ENCODE results near the gene RCN1. TPM values are rescaled to one million over a fixed set of nuclear protein-coding genes. Genes with fewer than 3 reads are reported as not detected.
A peak's percentile ranks its signal among the peaks of the same experiment; 100 is the strongest.
"Not testable (repeated sequence)": the region's sequence is repeated elsewhere in the genome, so short reads cannot be mapped to it uniquely, and the experiment has no call there.

The RCN1 gene
- 58.6 and 69.5 TPM in 2 replicates for polyA plus RNA-seq (2014; cell fraction: cytosol; rRNA removed)
- 31.5 and 44.8 TPM in 2 replicates for polyA plus RNA-seq (2014; cell fraction: nucleus; rRNA removed)

DNA sequence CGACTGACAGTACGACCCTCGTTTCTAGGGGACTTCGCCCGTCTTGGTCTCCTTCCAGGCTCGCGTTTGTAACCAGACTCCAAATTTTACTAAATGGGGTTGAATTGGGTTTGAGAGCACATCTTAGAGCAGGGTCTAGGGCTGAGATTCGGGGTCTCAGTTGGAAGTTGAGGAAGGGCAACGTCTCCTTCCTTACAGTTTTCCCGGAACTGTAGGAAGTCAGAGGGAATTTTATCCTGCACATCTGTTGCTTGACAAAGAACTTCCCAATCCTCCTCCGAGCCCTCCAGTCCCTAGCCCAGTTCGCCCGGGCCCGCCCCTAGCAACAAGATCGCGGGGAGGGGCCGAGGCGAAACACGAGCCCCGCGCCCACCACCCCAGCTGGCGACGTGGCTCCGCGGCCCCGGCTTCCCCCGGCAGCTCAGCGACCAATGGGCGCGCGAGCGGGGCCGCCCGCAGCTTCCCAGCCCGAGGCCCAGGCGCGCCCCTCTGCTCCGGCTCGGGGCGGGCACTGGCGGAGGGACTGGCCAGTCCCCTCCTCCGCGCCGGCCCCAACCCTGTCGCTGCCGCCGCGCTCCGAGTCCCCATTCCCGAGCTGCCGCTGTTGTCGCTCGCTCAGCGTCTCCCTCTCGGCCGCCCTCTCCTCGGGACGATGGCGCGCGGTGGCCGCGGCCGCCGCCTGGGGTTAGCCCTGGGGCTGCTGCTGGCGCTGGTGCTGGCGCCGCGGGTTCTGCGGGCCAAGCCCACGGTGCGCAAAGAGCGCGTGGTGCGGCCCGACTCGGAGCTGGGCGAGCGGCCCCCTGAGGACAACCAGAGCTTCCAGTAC lies at the start of gene RCN1:
TSS of gene RCN1 (plus strand) at position 530 of the 826 bp plus-strand sequence. CDS start at position 653, 123 bp downstream.
- peak; percentile 81 for DNase-seq (ENCODE audit: low spot score)

- no peak for DNase-seq (ENCODE audit: low spot score)
Observed at GRCh38 chr11:32043737-32044136, 47.1 kb upstream of the RCN1 start.

GRCh38 chr11:32044158-32044863 lies 46.6 kb upstream of the RCN1 start:
- no peak for DNase-seq (ENCODE audit: low spot score)

GRCh38 chr11:32045456-32045855 lies 45.4 kb upstream of the RCN1 start:
- no peak for DNase-seq (ENCODE audit: low spot score)

DNA sequence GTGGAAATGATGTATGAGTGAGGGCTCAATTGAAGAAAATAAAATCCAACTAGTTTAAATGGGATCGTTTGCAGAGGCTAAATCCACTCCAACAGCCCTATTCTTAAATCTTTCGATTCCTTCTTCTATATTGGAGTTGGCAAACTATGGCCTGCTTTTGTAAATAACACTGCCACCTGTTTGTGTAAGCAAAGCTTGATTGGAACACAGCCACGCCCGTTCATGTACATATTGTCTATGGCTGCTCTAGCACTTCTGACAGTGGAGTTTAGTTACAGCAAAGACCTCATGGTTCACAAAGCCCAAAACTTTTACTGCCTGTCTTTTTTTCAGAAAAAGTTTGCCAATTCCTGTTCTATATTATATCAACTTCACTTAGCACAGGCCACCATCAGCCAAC lies 40.6 kb upstream of the RCN1 start:
- DNase-seq (ENCODE audit: low spot score), result no peak

GRCh38 chr11:32052215-32052614 lies 38.7 kb upstream of the RCN1 start:
- peak; percentile 49 for DNase-seq (ENCODE audit: low spot score)

DNA sequence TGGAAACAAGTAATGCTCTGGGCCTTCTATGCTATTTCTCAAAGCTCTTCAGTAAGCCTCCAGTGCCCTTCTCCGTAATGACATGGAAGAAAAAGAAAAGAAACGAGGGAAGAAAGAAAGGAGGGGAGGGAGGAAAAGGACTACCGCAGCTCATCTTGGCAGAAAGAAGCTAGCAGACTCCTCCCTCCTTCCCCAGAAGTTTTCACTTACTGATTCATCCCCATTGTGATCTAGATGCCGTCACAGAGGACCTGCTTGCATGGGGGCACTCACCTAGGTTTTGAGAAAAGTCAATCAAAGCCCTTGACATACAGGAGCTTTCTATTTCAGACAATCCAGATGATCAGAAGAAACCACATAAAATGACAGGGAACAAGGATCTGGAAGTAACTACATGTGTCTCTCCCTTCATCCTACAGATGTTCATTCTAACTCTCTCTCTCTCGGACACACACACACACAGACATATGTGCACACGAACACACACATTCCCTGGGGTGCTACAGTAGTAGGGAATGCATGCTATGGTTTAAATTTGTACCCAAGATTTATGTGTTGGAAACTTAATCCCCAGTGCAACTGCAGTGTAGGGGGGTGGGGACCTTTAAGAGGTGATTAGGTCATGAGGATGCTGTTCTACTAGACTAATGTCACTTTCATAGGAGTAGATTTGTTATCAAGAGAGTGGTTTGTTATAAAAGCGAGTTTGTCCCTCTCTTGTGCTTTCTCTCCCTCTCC lies 37.6 kb upstream of the RCN1 start:
- no peak for DNase-seq (ENCODE audit: low spot score)

- DNase-seq (ENCODE audit: low spot score), result no peak
Observed at GRCh38 chr11:32055861-32056260, 35.0 kb upstream of the RCN1 start.

DNA sequence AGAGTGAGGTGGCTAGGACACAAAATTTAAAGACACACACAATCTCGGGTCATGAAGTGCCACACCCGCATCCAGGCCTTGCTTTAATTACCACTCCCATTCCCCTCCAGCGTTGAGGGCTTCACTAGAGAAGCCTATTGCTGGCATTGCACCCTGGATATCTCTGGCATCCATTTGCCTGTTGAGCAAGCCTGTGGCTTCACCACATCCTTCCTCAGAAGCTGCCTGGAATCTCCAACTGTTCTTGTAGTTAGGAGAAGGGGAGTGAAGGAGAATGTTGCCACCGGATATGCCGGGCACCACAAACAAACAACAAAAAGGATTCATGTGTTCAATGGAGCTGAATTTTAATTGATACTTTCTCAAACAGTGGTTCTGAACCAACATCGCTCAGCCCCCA lies 34.4 kb upstream of the RCN1 start:
- DNase-seq (ENCODE audit: low spot score), result no peak

DNA sequence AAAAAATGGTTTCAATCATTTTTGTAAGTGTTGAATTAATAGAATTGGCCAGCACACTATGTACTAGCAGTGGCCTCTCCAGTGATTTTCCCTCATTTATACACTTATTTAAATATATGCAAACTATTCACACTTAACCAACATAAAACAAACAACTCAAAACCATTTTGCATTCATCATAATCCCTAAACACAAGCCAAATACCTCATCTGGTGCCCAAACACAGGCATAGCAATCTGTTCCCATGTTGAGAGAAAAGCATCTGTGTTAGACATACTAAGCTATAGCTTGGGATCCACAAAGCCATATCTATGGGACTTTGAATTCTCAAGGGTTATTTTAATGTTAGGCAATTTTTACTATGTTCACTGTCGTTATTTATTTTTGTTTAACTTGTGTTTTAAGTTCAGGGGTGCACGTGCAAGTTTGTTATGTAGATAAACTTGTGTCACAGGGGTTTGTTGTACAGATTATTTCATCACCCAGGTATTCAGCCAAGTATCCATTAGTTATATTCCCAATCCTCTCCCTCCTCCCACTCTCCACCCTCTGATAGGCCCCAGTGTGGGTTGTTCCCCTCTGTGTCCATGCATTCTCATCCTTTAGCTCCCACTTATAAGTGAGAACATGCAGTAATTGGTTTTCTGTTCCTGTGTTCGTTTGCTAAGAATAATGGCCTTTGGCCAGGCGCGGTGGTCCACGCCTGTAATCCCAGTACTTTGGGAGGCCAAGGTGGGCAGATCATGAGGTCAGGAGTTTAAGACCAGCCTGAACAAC lies 31.0 kb upstream of the RCN1 start:
- no peak for DNase-seq (ENCODE audit: low spot score)

DNA sequence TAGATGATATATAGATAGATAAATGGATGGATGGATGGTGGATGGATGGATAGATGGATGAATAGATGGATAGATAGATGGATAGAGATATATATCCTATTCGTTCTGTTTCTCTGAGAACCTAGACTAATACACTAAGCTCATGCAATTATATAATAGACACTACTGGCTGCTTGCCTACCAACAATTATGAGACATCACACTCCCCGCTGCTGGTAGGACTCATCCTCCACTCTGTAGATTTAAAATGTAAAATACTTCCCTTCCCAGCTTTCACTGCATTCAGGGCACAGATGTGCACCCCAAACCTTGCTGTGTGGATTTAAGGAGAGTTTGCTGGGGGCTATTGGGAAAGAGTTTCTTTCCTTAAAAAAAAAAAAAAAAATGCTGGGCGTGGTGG lies 28.3 kb upstream of the RCN1 start:
- DNase-seq (ENCODE audit: low spot score), result no peak

DNA sequence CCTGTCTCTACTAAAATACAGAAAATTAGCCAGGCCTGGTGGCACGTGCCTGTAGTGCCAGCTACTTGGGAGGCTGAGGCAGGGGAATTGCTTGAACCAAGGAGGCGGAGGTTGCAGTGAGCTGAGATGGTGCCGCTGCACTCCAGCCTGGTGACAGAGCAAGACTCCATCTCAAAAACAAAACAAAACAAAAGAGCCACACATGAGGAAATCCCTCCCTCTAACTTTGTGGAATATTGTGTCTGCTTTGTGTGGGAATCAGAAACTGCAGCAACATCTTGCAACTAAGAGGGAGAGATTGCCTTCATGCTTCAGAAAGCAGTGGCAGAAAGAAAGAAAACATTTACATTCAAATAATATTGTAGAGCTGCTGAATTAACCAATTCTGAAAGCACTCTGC lies 27.8 kb upstream of the RCN1 start:
- not testable (repeated sequence) for DNase-seq (ENCODE audit: low spot score)

- DNase-seq (ENCODE audit: low spot score), result no peak
Observed at GRCh38 chr11:32065865-32066629, 24.8 kb upstream of the RCN1 start.

- DNase-seq (ENCODE audit: low spot score), result no peak
Observed at GRCh38 chr11:32068134-32068870, 22.6 kb upstream of the RCN1 start.

DNA sequence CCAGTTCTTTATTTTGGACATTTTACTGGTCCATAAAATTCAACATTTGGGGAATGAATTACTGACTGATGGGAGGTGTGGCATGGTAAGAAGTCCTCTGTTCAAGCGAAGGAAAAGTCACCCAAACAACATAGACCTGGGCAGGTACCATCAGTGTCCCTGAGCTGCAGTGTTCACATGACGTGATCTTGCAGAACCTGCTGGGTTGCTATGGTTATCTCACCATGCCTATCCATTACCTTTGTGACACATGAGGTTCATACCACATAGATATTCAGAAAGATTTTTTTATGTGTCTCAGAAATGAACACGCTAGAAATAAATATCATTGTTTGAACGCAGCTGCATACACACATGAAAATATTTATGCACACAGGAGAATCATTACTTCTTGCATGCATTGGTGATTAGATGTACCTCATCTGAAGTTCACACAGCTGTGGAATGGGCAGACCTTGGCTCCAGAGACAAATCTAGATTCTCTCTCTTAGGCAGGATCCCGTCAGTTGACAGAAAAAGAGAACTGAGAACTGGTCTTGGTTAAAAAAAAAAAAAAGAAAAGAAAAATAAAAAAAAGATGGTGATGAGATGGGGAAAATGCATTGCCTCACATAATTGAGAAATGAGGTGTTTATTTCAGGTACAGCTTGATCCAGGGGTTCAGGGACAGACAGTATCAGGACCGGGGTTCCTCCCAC lies 21.4 kb upstream of the RCN1 start:
- DNase-seq (ENCODE audit: low spot score), result no peak

- no peak for DNase-seq (ENCODE audit: low spot score)
Observed at GRCh38 chr11:32070692-32071091, 20.2 kb upstream of the RCN1 start.

- DNase-seq (ENCODE audit: low spot score), result no peak
Observed at GRCh38 chr11:32071811-32072210, 19.1 kb upstream of the RCN1 start.

- peak; percentile 39 for DNase-seq (ENCODE audit: low spot score)
Observed at GRCh38 chr11:32072872-32073643, 17.8 kb upstream of the RCN1 start.

Data from SK-N-DZ (cell line).